ENCODE measurements around the gene SLC25A43. TPM values are rescaled to one million over a fixed set of nuclear protein-coding genes. Genes with fewer than 3 reads are reported as not detected.
"Not testable (repeated sequence)": the region's sequence is repeated elsewhere in the genome, so short reads cannot be mapped to it uniquely, and the experiment has no call there.

SLC25A43 gene
- total RNA-seq, 1 experiment from 2014 or later: 44.5 TPM

- DNase-seq (ENCODE audit: extremely low read depth, low read depth): no peak
Observed at GRCh38 chrX:119406776-119407175, 7.6 kb downstream of the SLC25A43 start.

- no peak for DNase-seq (ENCODE audit: extremely low read depth, low read depth)
Observed at GRCh38 chrX:119407681-119408080, 8.5 kb downstream of the SLC25A43 start.

GRCh38 chrX:119410027-119410819 is 11.1 kb downstream of the SLC25A43 start:
- peak; percentile 54 for DNase-seq (ENCODE audit: extremely low read depth, low read depth)

- DNase-seq (ENCODE audit: extremely low read depth, low read depth): no peak
Observed at GRCh38 chrX:119410854-119411253, 11.7 kb downstream of the SLC25A43 start.

- no peak for DNase-seq (ENCODE audit: extremely low read depth, low read depth)
Observed at GRCh38 chrX:119411959-119412358, 12.8 kb downstream of the SLC25A43 start.

- DNase-seq (ENCODE audit: extremely low read depth, low read depth): no peak
Observed at GRCh38 chrX:119417376-119417775, 18.2 kb downstream of the SLC25A43 start.

GRCh38 chrX:119417842-119418241 is 18.7 kb downstream of the SLC25A43 start:
- no peak for DNase-seq (ENCODE audit: extremely low read depth, low read depth)

GRCh38 chrX:119419146-119419545 is 20.0 kb downstream of the SLC25A43 start:
- DNase-seq (ENCODE audit: extremely low read depth, low read depth): no peak

GRCh38 chrX:119419898-119420297 is 20.8 kb downstream of the SLC25A43 start:
- DNase-seq (ENCODE audit: extremely low read depth, low read depth): no peak

- DNase-seq (ENCODE audit: extremely low read depth, low read depth): no peak
Observed at GRCh38 chrX:119421016-119421705, 22.0 kb downstream of the SLC25A43 start.

GRCh38 chrX:119423631-119424030 is 24.5 kb downstream of the SLC25A43 start:
- no peak for DNase-seq (ENCODE audit: extremely low read depth, low read depth)

GRCh38 chrX:119424999-119425398 is 25.9 kb downstream of the SLC25A43 start:
- no peak for DNase-seq (ENCODE audit: extremely low read depth, low read depth)

GRCh38 chrX:119427024-119427794 is 28.1 kb downstream of the SLC25A43 start:
- DNase-seq (ENCODE audit: extremely low read depth, low read depth): no peak

GRCh38 chrX:119427795-119428185 is 28.7 kb downstream of the SLC25A43 start:
- no peak for DNase-seq (ENCODE audit: extremely low read depth, low read depth)

GRCh38 chrX:119429471-119429870 is 30.3 kb downstream of the SLC25A43 start:
- no peak for DNase-seq (ENCODE audit: extremely low read depth, low read depth)

GRCh38 chrX:119441295-119441694 is 42.2 kb downstream of the SLC25A43 start:
- DNase-seq (ENCODE audit: extremely low read depth, low read depth): not testable (repeated sequence)

- no peak for DNase-seq (ENCODE audit: extremely low read depth, low read depth)
Observed at GRCh38 chrX:119442286-119442685, 43.1 kb downstream of the SLC25A43 start.

GRCh38 chrX:119453202-119453601 is 54.1 kb downstream of the SLC25A43 start:
- DNase-seq (ENCODE audit: extremely low read depth, low read depth): no peak

GRCh38 chrX:119455264-119455663 is 56.1 kb downstream of the SLC25A43 start:
- DNase-seq (ENCODE audit: extremely low read depth, low read depth): no peak

GRCh38 chrX:119459181-119459580 is 60.0 kb downstream of the SLC25A43 start:
- DNase-seq (ENCODE audit: extremely low read depth, low read depth): no peak

GRCh38 chrX:119465555-119465954 is 66.4 kb downstream of the SLC25A43 start:
- no peak for DNase-seq (ENCODE audit: extremely low read depth, low read depth)

All from NCI-H460 (cell line).